ENCODE data around the gene DVL1.

DNA sequence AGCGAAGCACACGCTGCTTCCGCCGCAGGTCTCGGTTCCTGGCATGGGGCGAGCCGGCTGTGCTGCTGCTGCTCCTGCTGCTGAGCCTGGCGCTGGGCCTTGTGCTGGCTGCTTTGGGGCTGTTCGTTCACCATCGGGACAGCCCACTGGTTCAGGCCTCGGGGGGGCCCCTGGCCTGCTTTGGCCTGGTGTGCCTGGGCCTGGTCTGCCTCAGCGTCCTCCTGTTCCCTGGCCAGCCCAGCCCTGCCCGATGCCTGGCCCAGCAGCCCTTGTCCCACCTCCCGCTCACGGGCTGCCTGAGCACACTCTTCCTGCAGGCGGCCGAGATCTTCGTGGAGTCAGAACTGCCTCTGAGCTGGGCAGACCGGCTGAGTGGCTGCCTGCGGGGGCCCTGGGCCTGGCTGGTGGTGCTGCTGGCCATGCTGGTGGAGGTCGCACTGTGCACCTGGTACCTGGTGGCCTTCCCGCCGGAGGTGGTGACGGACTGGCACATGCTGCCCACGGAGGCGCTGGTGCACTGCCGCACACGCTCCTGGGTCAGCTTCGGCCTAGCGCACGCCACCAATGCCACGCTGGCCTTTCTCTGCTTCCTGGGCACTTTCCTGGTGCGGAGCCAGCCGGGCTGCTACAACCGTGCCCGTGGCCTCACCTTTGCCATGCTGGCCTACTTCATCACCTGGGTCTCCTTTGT is 15.5 kb downstream of the DVL1 start:
- no peak for TF ChIP-seq RAD21 (IDR thresholded peaks at IDR 0.05; ENCODE audit: low read depth)
- TF ChIP-seq, protein P1, sequence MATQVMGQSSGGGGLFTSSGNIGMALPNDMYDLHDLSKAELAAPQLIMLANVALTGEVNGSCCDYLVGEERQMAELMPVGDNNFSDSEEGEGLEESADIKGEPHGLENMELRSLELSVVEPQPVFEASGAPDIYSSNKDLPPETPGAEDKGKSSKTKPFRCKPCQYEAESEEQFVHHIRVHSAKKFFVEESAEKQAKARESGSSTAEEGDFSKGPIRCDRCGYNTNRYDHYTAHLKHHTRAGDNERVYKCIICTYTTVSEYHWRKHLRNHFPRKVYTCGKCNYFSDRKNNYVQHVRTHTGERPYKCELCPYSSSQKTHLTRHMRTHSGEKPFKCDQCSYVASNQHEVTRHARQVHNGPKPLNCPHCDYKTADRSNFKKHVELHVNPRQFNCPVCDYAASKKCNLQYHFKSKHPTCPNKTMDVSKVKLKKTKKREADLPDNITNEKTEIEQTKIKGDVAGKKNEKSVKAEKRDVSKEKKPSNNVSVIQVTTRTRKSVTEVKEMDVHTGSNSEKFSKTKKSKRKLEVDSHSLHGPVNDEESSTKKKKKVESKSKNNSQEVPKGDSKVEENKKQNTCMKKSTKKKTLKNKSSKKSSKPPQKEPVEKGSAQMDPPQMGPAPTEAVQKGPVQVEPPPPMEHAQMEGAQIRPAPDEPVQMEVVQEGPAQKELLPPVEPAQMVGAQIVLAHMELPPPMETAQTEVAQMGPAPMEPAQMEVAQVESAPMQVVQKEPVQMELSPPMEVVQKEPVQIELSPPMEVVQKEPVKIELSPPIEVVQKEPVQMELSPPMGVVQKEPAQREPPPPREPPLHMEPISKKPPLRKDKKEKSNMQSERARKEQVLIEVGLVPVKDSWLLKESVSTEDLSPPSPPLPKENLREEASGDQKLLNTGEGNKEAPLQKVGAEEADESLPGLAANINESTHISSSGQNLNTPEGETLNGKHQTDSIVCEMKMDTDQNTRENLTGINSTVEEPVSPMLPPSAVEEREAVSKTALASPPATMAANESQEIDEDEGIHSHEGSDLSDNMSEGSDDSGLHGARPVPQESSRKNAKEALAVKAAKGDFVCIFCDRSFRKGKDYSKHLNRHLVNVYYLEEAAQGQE (IDR thresholded peaks at IDR 0.05; ENCODE audit: low read depth) = no peak
- TF ChIP-seq TAF1 (IDR thresholded peaks at IDR 0.05; ENCODE audit: low read depth) = no peak
- no peak for TF ChIP-seq YY1 (IDR thresholded peaks at IDR 0.05; ENCODE audit: low read depth)
- TF ChIP-seq FOXM1 (IDR thresholded peaks at IDR 0.05; ENCODE audit: borderline replicate concordance, low read depth) = no peak
- TF ChIP-seq EP300 (IDR thresholded peaks at IDR 0.05; ENCODE audit: borderline replicate concordance) = no peak
- TF ChIP-seq, protein P2, sequence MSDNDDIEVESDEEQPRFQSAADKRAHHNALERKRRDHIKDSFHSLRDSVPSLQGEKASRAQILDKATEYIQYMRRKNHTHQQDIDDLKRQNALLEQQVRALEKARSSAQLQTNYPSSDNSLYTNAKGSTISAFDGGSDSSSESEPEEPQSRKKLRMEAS (IDR thresholded peaks at IDR 0.05) = no peak
- TF ChIP-seq CREB1 (IDR thresholded peaks at IDR 0.05; ENCODE audit: low read depth) = no peak
- no peak for TF ChIP-seq ZBTB7A (IDR thresholded peaks at IDR 0.05; ENCODE audit: low read depth)

Measured in Ishikawa (cell line).